ENCODE data around the gene FFAR2. TPM values are rescaled to one million over a fixed set of nuclear protein-coding genes. Genes with fewer than 3 reads are reported as not detected.
A peak's percentile ranks its signal among the peaks of the same experiment; 100 is the strongest.

The FFAR2 gene
- total RNA-seq, 3 donors from 2014 or later, result 0.15 TPM; not detected in 2

DNA sequence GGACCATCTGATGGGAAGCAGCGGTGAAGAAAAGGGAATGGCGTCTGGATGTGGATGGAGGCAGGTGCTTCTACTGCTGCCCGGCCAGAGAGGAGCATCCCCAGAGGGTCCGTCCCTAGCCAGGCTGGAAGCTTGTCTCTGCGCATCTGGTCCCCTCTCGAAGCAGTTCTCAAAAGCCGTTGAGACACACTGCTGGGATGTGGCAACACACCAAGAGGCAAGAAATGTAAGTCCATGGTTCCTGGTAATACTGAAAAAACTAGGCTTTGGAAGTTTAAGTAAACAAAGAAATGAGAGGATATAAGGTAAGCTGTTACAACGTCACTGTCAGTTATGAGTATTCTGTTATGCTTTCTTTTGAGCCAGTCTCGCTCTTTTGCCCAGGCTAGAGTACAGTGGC lies 15.1 kb upstream of the FFAR2 start:
- no peaks in the 10 kb centered on the region for H3K36me3 ChIP-seq
- intact Hi-C loops (cut with DNase I; ENCODE audit: low total_unique reads), result no loop called here
- H3K9me3 ChIP-seq, result peaks cover 0 to 4% of the 10 kb centered on the region in 2 donors
- H3K4me1 ChIP-seq, result peaks cover 4 to 8% of the 10 kb centered on the region in 2 donors
- H3K4me3 ChIP-seq, result no peak overlapping the region
- no peaks in the 10 kb centered on the region for H3K27me3 ChIP-seq
- no peak for DNase-seq (ENCODE audit: low spot score in 2 of 2)
- no peak overlapping the region for H3K27ac ChIP-seq
- TF ChIP-seq POLR2A (IDR thresholded peaks at IDR 0.05), result no peak
- TF ChIP-seq POLR2AphosphoS5 (IDR thresholded peaks at IDR 0.05), result no peak
- TF ChIP-seq, protein P1, sequence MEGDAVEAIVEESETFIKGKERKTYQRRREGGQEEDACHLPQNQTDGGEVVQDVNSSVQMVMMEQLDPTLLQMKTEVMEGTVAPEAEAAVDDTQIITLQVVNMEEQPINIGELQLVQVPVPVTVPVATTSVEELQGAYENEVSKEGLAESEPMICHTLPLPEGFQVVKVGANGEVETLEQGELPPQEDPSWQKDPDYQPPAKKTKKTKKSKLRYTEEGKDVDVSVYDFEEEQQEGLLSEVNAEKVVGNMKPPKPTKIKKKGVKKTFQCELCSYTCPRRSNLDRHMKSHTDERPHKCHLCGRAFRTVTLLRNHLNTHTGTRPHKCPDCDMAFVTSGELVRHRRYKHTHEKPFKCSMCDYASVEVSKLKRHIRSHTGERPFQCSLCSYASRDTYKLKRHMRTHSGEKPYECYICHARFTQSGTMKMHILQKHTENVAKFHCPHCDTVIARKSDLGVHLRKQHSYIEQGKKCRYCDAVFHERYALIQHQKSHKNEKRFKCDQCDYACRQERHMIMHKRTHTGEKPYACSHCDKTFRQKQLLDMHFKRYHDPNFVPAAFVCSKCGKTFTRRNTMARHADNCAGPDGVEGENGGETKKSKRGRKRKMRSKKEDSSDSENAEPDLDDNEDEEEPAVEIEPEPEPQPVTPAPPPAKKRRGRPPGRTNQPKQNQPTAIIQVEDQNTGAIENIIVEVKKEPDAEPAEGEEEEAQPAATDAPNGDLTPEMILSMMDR (IDR thresholded peaks at IDR 0.05), result no peak

DNA sequence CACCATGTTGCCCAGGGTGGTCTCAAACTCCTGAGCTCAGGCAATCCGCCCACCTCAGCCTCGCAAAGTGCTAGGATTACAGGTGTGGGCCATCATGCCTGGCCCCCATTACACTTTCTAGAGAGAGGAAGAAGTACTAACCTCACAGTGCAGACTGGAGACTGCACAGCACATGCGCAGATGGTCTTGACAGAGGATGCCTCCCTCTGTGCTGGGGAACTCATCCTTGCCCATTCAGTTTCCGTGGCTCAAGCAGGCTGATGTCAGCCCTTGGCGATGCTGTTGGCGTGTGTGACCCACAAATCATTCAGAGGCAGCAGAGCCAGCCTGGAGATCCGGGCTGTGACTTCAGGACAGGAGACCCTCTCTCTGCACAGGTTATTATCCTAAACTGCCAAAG lies 14.6 kb upstream of the FFAR2 start:
- H3K27me3 ChIP-seq, result no peaks in the 10 kb centered on the region
- no peaks in the 10 kb centered on the region for H3K36me3 ChIP-seq
- no peak for TF ChIP-seq POLR2A (IDR thresholded peaks at IDR 0.05)
- TF ChIP-seq POLR2AphosphoS5 (IDR thresholded peaks at IDR 0.05), result no peak
- TF ChIP-seq, protein P1 (IDR thresholded peaks at IDR 0.05), result no peak
- peaks cover 4 to 8% of the 10 kb centered on the region in 2 donors for H3K4me1 ChIP-seq
- H3K27ac ChIP-seq, result no peak overlapping the region
- intact Hi-C loops (cut with DNase I; ENCODE audit: low total_unique reads), result no loop called here
- no peak for DNase-seq (ENCODE audit: low spot score in 2 of 2)
- H3K4me3 ChIP-seq, result no peak overlapping the region
- H3K9me3 ChIP-seq, result peaks cover 0 to 4% of the 10 kb centered on the region in 2 donors

DNA sequence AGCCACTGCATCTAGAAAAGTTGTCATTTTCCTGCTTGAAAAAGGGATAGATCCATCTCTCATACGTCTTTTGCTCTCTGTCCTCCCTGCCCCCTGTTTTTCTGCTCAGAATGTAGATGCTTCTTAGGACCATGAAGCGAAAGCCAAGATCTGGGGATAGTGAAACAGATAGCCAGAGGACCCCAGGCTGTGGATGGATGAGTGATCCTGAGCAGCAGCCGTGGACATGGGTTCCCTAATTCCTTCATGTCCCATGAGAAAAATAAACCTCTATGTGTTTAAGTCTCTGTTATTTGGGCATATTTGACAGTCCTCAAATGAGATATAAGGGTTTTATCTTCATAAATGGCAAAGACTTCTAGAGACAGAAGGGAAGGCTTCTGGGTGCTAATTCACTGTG lies 12.2 kb upstream of the FFAR2 start:
- no peak for DNase-seq (ENCODE audit: low spot score in 2 of 2)
- peaks cover 0 to 4% of the 10 kb centered on the region in 2 donors for H3K9me3 ChIP-seq
- intact Hi-C loops (cut with DNase I; ENCODE audit: low total_unique reads), result no loop called here
- peak overlapping the region; percentile 73 to 93 for H3K27ac ChIP-seq
- TF ChIP-seq, protein P1 (IDR thresholded peaks at IDR 0.05), result no peak
- TF ChIP-seq POLR2AphosphoS5 (IDR thresholded peaks at IDR 0.05) (no peak), POLR2A (IDR thresholded peaks at IDR 0.05) (no peak)
- H3K4me1 ChIP-seq, result peaks cover 4 to 8% of the 10 kb centered on the region in 2 donors
- H3K4me3 ChIP-seq, result no peak overlapping the region
- no peaks in the 10 kb centered on the region for H3K36me3 ChIP-seq
- H3K27me3 ChIP-seq, result no peaks in the 10 kb centered on the region

DNA sequence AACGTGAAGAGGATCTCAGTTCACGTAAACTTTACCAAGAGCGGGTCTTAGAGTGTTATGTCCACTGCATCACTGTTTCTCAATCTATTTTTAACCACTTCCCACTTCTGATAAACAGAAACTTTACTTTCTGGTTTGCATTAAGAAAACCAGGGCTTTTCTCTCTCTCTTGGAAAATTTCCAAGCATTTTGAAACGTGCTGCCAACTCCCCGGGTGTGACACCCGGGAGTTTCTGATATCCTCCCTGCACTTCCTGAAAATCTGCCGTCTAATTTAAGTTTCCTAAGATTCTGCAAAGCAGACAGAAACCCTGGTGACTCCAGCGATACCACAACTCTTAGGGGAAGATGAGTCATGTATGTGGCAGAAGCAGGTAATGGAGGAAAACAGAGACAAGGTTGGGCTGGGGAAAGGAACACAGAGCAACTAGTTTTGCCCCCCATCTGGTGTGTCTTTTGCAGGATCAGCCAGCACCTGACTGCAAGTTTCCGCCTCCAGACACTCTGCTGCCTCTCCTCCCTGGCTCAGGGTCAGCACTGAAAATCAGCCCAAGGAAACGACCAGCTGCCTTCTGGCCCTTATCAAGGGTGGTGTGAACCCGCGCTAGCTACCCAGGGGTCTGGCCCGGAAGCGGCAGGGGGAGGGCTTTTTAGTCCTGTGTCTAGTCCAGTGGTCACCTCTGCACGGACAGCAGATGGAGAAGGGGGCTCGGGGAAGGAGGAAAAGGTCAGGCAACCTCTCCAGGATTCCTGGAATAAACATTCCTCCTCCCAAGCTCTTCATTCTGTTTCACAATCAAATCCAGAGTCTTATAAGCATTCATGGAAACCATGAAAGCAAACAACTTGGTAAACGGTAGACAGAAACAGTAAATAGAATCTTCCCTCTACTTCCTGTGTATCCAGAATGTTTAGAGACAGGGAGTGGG lies 11.3 kb upstream of the FFAR2 start:
- H3K4me1 ChIP-seq, result peaks cover 4 to 8% of the 10 kb centered on the region in 2 donors
- H3K9me3 ChIP-seq, result no peaks in the 10 kb centered on the region
- no peak for DNase-seq (ENCODE audit: low spot score in 2 of 2)
- peak overlapping the region in 2 of 3 donors; percentile 9 to 43 for H3K4me3 ChIP-seq
- intact Hi-C loops (cut with DNase I; ENCODE audit: low total_unique reads), result no loop called here
- H3K36me3 ChIP-seq, result no peaks in the 10 kb centered on the region
- H3K27ac ChIP-seq, result peak overlapping the region; percentile 73 to 93
- H3K27me3 ChIP-seq, result no peaks in the 10 kb centered on the region
- TF ChIP-seq POLR2A (IDR thresholded peaks at IDR 0.05) (no peak), POLR2AphosphoS5 (IDR thresholded peaks at IDR 0.05) (no peak)
- TF ChIP-seq, protein P1 (IDR thresholded peaks at IDR 0.05), result no peak

DNA sequence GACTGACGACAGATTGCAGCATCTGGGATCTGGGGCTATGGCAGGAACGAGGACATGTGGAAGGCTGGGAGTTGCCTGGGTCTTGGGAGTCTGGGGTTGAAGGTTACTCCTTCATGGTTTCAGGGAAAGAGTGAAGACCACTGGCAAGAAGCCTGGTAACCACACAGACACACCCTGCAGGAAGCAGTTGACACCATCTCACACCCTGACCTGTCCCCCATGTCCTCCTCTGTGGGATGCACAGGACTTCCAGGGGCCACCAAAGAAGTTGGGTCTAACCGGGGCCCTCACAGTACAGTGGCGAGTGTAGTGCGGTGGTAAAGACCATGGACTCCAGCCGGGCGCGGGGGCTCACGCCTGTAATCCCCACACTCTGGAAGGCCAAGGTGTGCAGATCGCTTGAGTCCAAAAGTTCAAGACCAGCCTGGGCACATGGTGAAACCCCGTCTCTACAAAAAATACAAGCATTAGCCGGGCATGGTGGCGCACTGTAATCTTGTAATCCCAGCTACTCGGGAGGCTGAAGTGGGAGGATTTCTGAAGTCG lies 10.6 kb upstream of the FFAR2 start:
- intact Hi-C loops (cut with DNase I; ENCODE audit: low total_unique reads), result no loop called here
- Histone ChIP-seq H3K4me3 (peak overlapping the region in 1 of 3 donors; percentile 43), H3K27ac (peak overlapping the region; percentile 73 to 93), H3K36me3 (no peaks in the 10 kb centered on the region), H3K9me3 (no peaks in the 10 kb centered on the region), H3K27me3 (no peaks in the 10 kb centered on the region), H3K4me1 (peaks cover 4 to 8% of the 10 kb centered on the region in 2 donors)
- no peak for DNase-seq (ENCODE audit: low spot score in 2 of 2)
- TF ChIP-seq, protein P1 (IDR thresholded peaks at IDR 0.05), result no peak

Data from breast epithelium (tissue), 4 donors.